Kidney epithelial cell (primary cell): ENCODE data around the gene APBB2. TPM values are rescaled to one million over a fixed set of nuclear protein-coding genes. Genes with fewer than 3 reads are reported as not detected.

Source experiments
- DNase-seq: peaks from one replicate; pipeline ENCODE4 v3.0.0-alpha.2; 2010; ENCODE audit warnings: low read depth
- H3K27me3 ChIP-seq: 2 replicates; pipeline ENCODE4 v1.6.0; 2011; ENCODE audit warnings: low read length; ENCODE audit not compliant: control insufficient read depth, insufficient read depth
- H3K36me3 ChIP-seq: 2 replicates; pipeline ENCODE4 v1.5.1; 2011; ENCODE audit warnings: low read length; ENCODE audit not compliant: control insufficient read depth, insufficient read depth
- H3K4me3 ChIP-seq: 2 replicates; pipeline ENCODE4 v1.5.1; 2011; ENCODE audit warnings: low read depth, mild to moderate bottlenecking, control low read depth, low read length
- CTCF ChIP-seq: IDR thresholded peaks from 2 replicates; pipeline ENCODE4 v1.5.1; 2011; ENCODE audit warnings: mild to moderate bottlenecking, moderate library complexity, low read length, control low read depth, inconsistent platforms; ENCODE audit not compliant: insufficient read depth, poor library complexity, severe bottlenecking
- total RNA-seq: library from RNA; depleted of rRNA; stranded (reverse); fragments of >200 nt; gene quantifications from 2 replicates; pipeline ENCODE4 v1.2.3, GENCODE V29; 2015

Gene APBB2
- total RNA-seq, 1 donor from 2014 or later, result 52.0 TPM

- no peaks in the 10 kb centered on the region for H3K27me3 ChIP-seq
- TF ChIP-seq CTCF, result peak; percentile 46
- H3K4me3 ChIP-seq, result no peak overlapping the region
- no peaks in the 10 kb centered on the region for H3K36me3 ChIP-seq
- DNase-seq, result no peak
Observed at GRCh38 chr4:40916880-40917279, 297.5 kb downstream of the APBB2 start.

GRCh38 chr4:40916218-40916555, 298.2 kb downstream of the APBB2 start:
- TF ChIP-seq CTCF, result no peak
- DNase-seq, result peak; percentile 35
- no peaks in the 10 kb centered on the region for H3K27me3 ChIP-seq
- H3K4me3 ChIP-seq, result no peak overlapping the region
- H3K36me3 ChIP-seq, result no peaks in the 10 kb centered on the region

- H3K4me3 ChIP-seq, result no peak overlapping the region
- peak; percentile 91 for DNase-seq
- no peak for TF ChIP-seq CTCF
- H3K36me3 ChIP-seq, result no peaks in the 10 kb centered on the region
- H3K27me3 ChIP-seq, result no peaks in the 10 kb centered on the region
Observed at GRCh38 chr4:40915318-40916217, 298.8 kb downstream of the APBB2 start.

- H3K4me3 ChIP-seq, result no peak overlapping the region
Observed at GRCh38 chr4:40912460-40913184, 301.7 kb downstream of the APBB2 start.

GRCh38 chr4:40910706-40911105, 303.6 kb downstream of the APBB2 start:
- Histone ChIP-seq H3K36me3 (no peaks in the 10 kb centered on the region), H3K4me3 (no peak overlapping the region), H3K27me3 (no peaks in the 10 kb centered on the region)
- no peak for DNase-seq
- TF ChIP-seq CTCF, result no peak

More at GRCh38 chr4:40912460-40913184, 301.7 kb downstream of the APBB2 start:
- TF ChIP-seq CTCF, result no peak
- H3K36me3 ChIP-seq, result no peaks in the 10 kb centered on the region
- DNase-seq, result no peak
- H3K27me3 ChIP-seq, result no peaks in the 10 kb centered on the region
